Panc1 (cell line): Measurements from ENCODE around the gene FBXO31.

ENCODE experiments used
- SIN3A ChIP-seq: IDR thresholded peaks from 2 replicates; pipeline ENCODE4 v1.6.1; 2012; ENCODE audit warnings: low read depth, mild to moderate bottlenecking, low read length, moderate library complexity, borderline replicate concordance; ENCODE audit not compliant: insufficient read depth
- TF ChIP-seq, protein P1 (sequence below): fragments of 450-650 bp; IDR thresholded peaks from 2 replicates; pipeline ENCODE4 v1.5.1; 2017; ENCODE audit warnings: mild to moderate bottlenecking

- no peak for TF ChIP-seq SIN3A
- TF ChIP-seq, protein P1, sequence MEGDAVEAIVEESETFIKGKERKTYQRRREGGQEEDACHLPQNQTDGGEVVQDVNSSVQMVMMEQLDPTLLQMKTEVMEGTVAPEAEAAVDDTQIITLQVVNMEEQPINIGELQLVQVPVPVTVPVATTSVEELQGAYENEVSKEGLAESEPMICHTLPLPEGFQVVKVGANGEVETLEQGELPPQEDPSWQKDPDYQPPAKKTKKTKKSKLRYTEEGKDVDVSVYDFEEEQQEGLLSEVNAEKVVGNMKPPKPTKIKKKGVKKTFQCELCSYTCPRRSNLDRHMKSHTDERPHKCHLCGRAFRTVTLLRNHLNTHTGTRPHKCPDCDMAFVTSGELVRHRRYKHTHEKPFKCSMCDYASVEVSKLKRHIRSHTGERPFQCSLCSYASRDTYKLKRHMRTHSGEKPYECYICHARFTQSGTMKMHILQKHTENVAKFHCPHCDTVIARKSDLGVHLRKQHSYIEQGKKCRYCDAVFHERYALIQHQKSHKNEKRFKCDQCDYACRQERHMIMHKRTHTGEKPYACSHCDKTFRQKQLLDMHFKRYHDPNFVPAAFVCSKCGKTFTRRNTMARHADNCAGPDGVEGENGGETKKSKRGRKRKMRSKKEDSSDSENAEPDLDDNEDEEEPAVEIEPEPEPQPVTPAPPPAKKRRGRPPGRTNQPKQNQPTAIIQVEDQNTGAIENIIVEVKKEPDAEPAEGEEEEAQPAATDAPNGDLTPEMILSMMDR = no peak
Observed at GRCh38 chr16:87319011-87319410, 64.6 kb downstream of the FBXO31 start.
